ENCODE measurements around the gene SH2D1B. TPM values are rescaled to one million over a fixed set of nuclear protein-coding genes. Genes with fewer than 3 reads are reported as not detected.
"Not testable (repeated sequence)": the region's sequence is repeated elsewhere in the genome, so short reads cannot be mapped to it uniquely, and the experiment has no call there.

Gene SH2D1B
- total RNA-seq = under 1 TPM in 1 of 5 donors, not detected in 4; 0.73 TPM
- polyA plus RNA-seq = under 1 TPM in 1 of 3 donors, not detected in 2; 0.33 TPM
- long read RNA-seq, donor 1 = 0 reads
- long read RNA-seq, donor 2 = 0 reads
- long read RNA-seq, donor 3 = 0 reads
- long read RNA-seq, donor 4 = 0 reads
- long read RNA-seq, donor 5 = 0 reads
- long read RNA-seq, donor 6 = 0 reads
- long read RNA-seq, donor 7 = 0 reads
- long read RNA-seq, donor 8 = 0 reads
- long read RNA-seq, donor 9 = 0 reads
- long read RNA-seq, donor 10 = 0 reads

GRCh38 chr1:162412002-162412401, at the start of gene SH2D1B:
Gene SH2D1B, minus strand, starts transcription at chr1:162412136. Its CDS starts 120 bp downstream, at chr1:162412016.
- TF ChIP-seq CTCF (IDR thresholded peaks at IDR 0.05) = no peak
- no peak for TF ChIP-seq EP300 (IDR thresholded peaks at IDR 0.05)
- TF ChIP-seq POLR2AphosphoS5 (IDR thresholded peaks at IDR 0.05) = no peak
- TF ChIP-seq POLR2A (IDR thresholded peaks at IDR 0.05) = no peak
- H3K27ac ChIP-seq = no peak within 1 kb of the TSS
- 58 to 82% (median 73%) methylated on average over 3 of the region's 3 CpGs for WGBS, 5 donors

GRCh38 chr1:162458236-162458635, 46.3 kb upstream of the SH2D1B start:
- TF ChIP-seq CTCF (IDR thresholded peaks at IDR 0.05) (no peak), POLR2AphosphoS5 (IDR thresholded peaks at IDR 0.05) (no peak), EP300 (IDR thresholded peaks at IDR 0.05) (no peak), POLR2A (IDR thresholded peaks at IDR 0.05) (no peak)
- 90 to 95% (median 94%) methylated on average over 5 of the region's 5 CpGs for WGBS, 5 donors
- intact Hi-C loops (cut with DNase I; ENCODE audit: low total_unique reads) = no loop called here
- Histone ChIP-seq H3K27me3 (no peaks in the 10 kb centered on the region), H3K36me3 (no peaks in the 10 kb centered on the region), H3K27ac (no peak overlapping the region), H3K4me3 (no peak overlapping the region), H3K9me3 (no peaks in the 10 kb centered on the region), H3K4me1 (no peaks in the 10 kb centered on the region)
- no peak for DNase-seq

More at GRCh38 chr1:162412002-162412401, at the start of gene SH2D1B:
- Histone ChIP-seq H3K9me3 (no peaks in the 10 kb centered on the region), H3K36me3 (no peaks in the 10 kb centered on the region), H3K4me1 (no peaks in the 10 kb centered on the region), H3K4me3 (no peak within 1 kb of the TSS), H3K27me3 (peaks cover 0 to 4% (median 0%) of the 10 kb centered on the region in 3 donors)
- intact Hi-C loops (cut with DNase I; ENCODE audit: low total_unique reads) = no loop called here
- DNase-seq = no peak

GRCh38 chr1:162456323-162456722, 44.4 kb upstream of the SH2D1B start:
- DNase-seq = no peak
- H3K9me3 ChIP-seq = no peaks in the 10 kb centered on the region
- H3K36me3 ChIP-seq = no peaks in the 10 kb centered on the region
- 85 to 92% (median 86%) methylated on average over 4 of the region's 4 CpGs for WGBS, 5 donors
- no peak overlapping the region for H3K27ac ChIP-seq
- no peak for TF ChIP-seq CTCF (IDR thresholded peaks at IDR 0.05)
- TF ChIP-seq EP300 (IDR thresholded peaks at IDR 0.05) = no peak
- TF ChIP-seq POLR2A (IDR thresholded peaks at IDR 0.05) = no peak
- TF ChIP-seq POLR2AphosphoS5 (IDR thresholded peaks at IDR 0.05) = no peak
- H3K27me3 ChIP-seq = no peaks in the 10 kb centered on the region
- intact Hi-C loops (cut with DNase I; ENCODE audit: low total_unique reads) = no loop called here
- no peaks in the 10 kb centered on the region for H3K4me1 ChIP-seq
- H3K4me3 ChIP-seq = no peak overlapping the region

GRCh38 chr1:162454361-162454760, 42.4 kb upstream of the SH2D1B start:
- not testable (repeated sequence) for H3K27me3 ChIP-seq
- 90 to 100% (median 96%) methylated on average over 1 to 3 of the region's 3 CpGs for WGBS, 5 donors

GRCh38 chr1:162446946-162447345, 35.0 kb upstream of the SH2D1B start:
- intact Hi-C loops (cut with DNase I; ENCODE audit: low total_unique reads) = no loop called here
- TF ChIP-seq POLR2A (IDR thresholded peaks at IDR 0.05) (no peak), POLR2AphosphoS5 (IDR thresholded peaks at IDR 0.05) (no peak)
- no peak for DNase-seq

More at GRCh38 chr1:162454361-162454760, 42.4 kb upstream of the SH2D1B start:
- H3K4me3 ChIP-seq; DNase-seq; intact Hi-C loops (cut with DNase I; ENCODE audit: low total_unique reads); H3K36me3 ChIP-seq; H3K4me1 ChIP-seq; H3K9me3 ChIP-seq; H3K27ac ChIP-seq: not testable (repeated sequence)

More at GRCh38 chr1:162446946-162447345, 35.0 kb upstream of the SH2D1B start:
- no peaks in the 10 kb centered on the region for H3K9me3 ChIP-seq
- H3K27me3 ChIP-seq = peaks cover 0 to 12% (median 0%) of the 10 kb centered on the region in 3 donors
- no peaks in the 10 kb centered on the region for H3K36me3 ChIP-seq
- no peaks in the 10 kb centered on the region for H3K4me1 ChIP-seq
- no peak overlapping the region for H3K27ac ChIP-seq
- H3K4me3 ChIP-seq = no peak overlapping the region
- WGBS, 5 donors = 86 to 93% (median 88%) methylated on average over 2 of the region's 2 CpGs
